ENCODE measurements around the gene PAK4.

GRCh38 chr19:39085392-39085791 lies 40.2 kb upstream of the PAK4 start:
- no peak for TF ChIP-seq ELF4 (CRISPR knock-in tag; IDR thresholded peaks at IDR 0.05; ENCODE audit: low read depth)
- no peak for TF ChIP-seq CTCF (IDR thresholded peaks at IDR 0.05)
